PFSK-1 (cell line): ENCODE results near the gene RYR2.

ENCODE experiments used
- SIN3A ChIP-seq: IDR thresholded peaks from 2 replicates; pipeline ENCODE4 v1.6.1; 2012; ENCODE audit warnings: mild to moderate bottlenecking, low read length, moderate library complexity, borderline replicate concordance; ENCODE audit not compliant: insufficient read depth
- TF ChIP-seq, protein P1 (sequence below), 2 experiments: IDR thresholded peaks; 2 replicates each; pipeline versions ENCODE4 v1.6.1 to v1.8.0; 2011 to 2012; ENCODE audit warnings: low read depth in 2 of 2, low read length in 2 of 2, control low read depth in 1 of 2, inconsistent platforms in 1 of 2, mild to moderate bottlenecking in 1 of 2, moderate library complexity in 1 of 2; ENCODE audit not compliant: insufficient read depth in 1 of 2

DNA sequence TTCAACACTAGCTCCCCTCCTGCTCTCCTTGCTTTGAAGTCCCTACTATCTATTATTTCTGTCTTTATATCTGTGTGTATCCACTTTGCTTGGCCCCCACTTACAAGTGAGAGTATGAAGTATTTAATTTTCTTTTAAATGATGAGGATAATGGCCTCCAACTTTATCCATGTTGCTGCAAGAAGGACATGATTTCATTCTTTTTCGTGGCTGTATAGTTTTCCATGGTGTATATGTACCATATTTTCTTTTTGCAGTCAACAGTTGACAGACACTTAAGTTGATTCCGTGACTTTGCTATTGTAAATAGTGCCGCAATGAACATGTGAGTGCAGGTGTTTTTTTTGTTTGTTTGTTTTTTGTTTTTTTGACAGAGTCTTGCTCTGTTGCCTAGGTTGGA, 483.1 kb downstream of the RYR2 start:
- TF ChIP-seq, protein P1, sequence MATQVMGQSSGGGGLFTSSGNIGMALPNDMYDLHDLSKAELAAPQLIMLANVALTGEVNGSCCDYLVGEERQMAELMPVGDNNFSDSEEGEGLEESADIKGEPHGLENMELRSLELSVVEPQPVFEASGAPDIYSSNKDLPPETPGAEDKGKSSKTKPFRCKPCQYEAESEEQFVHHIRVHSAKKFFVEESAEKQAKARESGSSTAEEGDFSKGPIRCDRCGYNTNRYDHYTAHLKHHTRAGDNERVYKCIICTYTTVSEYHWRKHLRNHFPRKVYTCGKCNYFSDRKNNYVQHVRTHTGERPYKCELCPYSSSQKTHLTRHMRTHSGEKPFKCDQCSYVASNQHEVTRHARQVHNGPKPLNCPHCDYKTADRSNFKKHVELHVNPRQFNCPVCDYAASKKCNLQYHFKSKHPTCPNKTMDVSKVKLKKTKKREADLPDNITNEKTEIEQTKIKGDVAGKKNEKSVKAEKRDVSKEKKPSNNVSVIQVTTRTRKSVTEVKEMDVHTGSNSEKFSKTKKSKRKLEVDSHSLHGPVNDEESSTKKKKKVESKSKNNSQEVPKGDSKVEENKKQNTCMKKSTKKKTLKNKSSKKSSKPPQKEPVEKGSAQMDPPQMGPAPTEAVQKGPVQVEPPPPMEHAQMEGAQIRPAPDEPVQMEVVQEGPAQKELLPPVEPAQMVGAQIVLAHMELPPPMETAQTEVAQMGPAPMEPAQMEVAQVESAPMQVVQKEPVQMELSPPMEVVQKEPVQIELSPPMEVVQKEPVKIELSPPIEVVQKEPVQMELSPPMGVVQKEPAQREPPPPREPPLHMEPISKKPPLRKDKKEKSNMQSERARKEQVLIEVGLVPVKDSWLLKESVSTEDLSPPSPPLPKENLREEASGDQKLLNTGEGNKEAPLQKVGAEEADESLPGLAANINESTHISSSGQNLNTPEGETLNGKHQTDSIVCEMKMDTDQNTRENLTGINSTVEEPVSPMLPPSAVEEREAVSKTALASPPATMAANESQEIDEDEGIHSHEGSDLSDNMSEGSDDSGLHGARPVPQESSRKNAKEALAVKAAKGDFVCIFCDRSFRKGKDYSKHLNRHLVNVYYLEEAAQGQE (IDR thresholded peaks at IDR 0.05; ENCODE audit: insufficient read depth in 1 of 2, low read depth in 2 of 2, low read length in 2 of 2): no peak
- no peak for TF ChIP-seq SIN3A
